Activated CD8-positive, alpha-beta memory T cell treated with anti-CD3 and anti-CD28 coated beads, Interleukin-2, amount 50 U/mL, for 4 hours (primary cell): ENCODE data around the gene CAMKK2.
"Not testable (repeated sequence)": the region's sequence is repeated elsewhere in the genome, so short reads cannot be mapped to it uniquely, and the experiment has no call there.

Source experiments
- DNase-seq: peaks from one replicate; pipeline ENCODE4 v3.0.0-alpha.2; 2020

Gene CAMKK2

GRCh38 chr12:121245031-121245430 lies 51.5 kb downstream of the CAMKK2 start:
- no peak for DNase-seq

GRCh38 chr12:121241156-121241970 lies 55.1 kb downstream of the CAMKK2 start:
- no peak for DNase-seq

- peak; percentile 93 for DNase-seq
Observed at GRCh38 chr12:121240484-121241101, 55.9 kb downstream of the CAMKK2 start.

- DNase-seq = no peak
Observed at GRCh38 chr12:121240062-121240420, 56.5 kb downstream of the CAMKK2 start.

GRCh38 chr12:121239351-121240061 lies 57.0 kb downstream of the CAMKK2 start:
- DNase-seq = no peak

- no peak for DNase-seq
Observed at GRCh38 chr12:121238604-121239350, 57.7 kb downstream of the CAMKK2 start.

GRCh38 chr12:121238086-121238485 lies 58.4 kb downstream of the CAMKK2 start:
- no peak for DNase-seq

GRCh38 chr12:121237415-121237814 lies 59.1 kb downstream of the CAMKK2 start:
- DNase-seq = no peak

GRCh38 chr12:121236776-121237175 lies 59.7 kb downstream of the CAMKK2 start:
- no peak for DNase-seq

GRCh38 chr12:121233628-121234020 lies 62.9 kb downstream of the CAMKK2 start:
- DNase-seq = no peak

GRCh38 chr12:121232977-121233627 lies 63.4 kb downstream of the CAMKK2 start:
- no peak for DNase-seq

GRCh38 chr12:121232163-121232562 lies 64.3 kb downstream of the CAMKK2 start:
- no peak for DNase-seq

- no peak for DNase-seq
Observed at GRCh38 chr12:121230538-121230907, 66.0 kb downstream of the CAMKK2 start.

GRCh38 chr12:121229826-121230537 lies 66.5 kb downstream of the CAMKK2 start:
- DNase-seq = peak; percentile 58

GRCh38 chr12:121228919-121229665 lies 67.4 kb downstream of the CAMKK2 start:
- DNase-seq = no peak

GRCh38 chr12:121227294-121227693 lies 69.2 kb downstream of the CAMKK2 start:
- no peak for DNase-seq

GRCh38 chr12:121226871-121227270 lies 69.6 kb downstream of the CAMKK2 start:
- not testable (repeated sequence) for DNase-seq

GRCh38 chr12:121226399-121226798 lies 70.1 kb downstream of the CAMKK2 start:
- DNase-seq = no peak

GRCh38 chr12:121224591-121224990 lies 71.9 kb downstream of the CAMKK2 start:
- DNase-seq = no peak

GRCh38 chr12:121223292-121224285 lies 72.9 kb downstream of the CAMKK2 start:
- no peak for DNase-seq
